HG02798 (cell line): ENCODE results near the gene ST3GAL6.

Experiments
- ATAC-seq: cut with Tn5 transposase; IDR thresholded peaks from one replicate; pipeline ENCODE4 v1.9.1; 2021; ENCODE audit warnings: mild to moderate bottlenecking; ENCODE audit not compliant: unreplicated experiment, poor library complexity

The ST3GAL6 gene

GRCh38 chr3:98839846-98840245 lies 76.7 kb downstream of the ST3GAL6 start:
- ATAC-seq = no peak

GRCh38 chr3:98843266-98843959 lies 80.3 kb downstream of the ST3GAL6 start:
- no peak for ATAC-seq
